ENCODE data around the gene FAM13B. TPM values are rescaled to one million over a fixed set of nuclear protein-coding genes. Genes with fewer than 3 reads are reported as not detected.

The FAM13B gene
- total RNA-seq, 4 donors from 2014 or later = 3.4 to 7.9 (median 4.1) TPM

- TF ChIP-seq POLR2A (IDR thresholded peaks at IDR 0.05) = no peak
- TF ChIP-seq CTCF (IDR thresholded peaks at IDR 0.05 in 4 of 5, conservative IDR thresholded peaks at IDR 0.05 in 1 of 5) = no peak
- ATAC-seq = no peak
- no peak for DNase-seq
- Histone ChIP-seq H3K27ac (no peak overlapping the region), H3K4me3 (no peak overlapping the region), H3K27me3 (no peaks in the 10 kb centered on the region), H3K9me3 (no peaks in the 10 kb centered on the region), H3K36me3 (no peaks in the 10 kb centered on the region), H3K4me1 (peaks cover 2 to 9% of the 10 kb centered on the region in 2 donors)
- in situ Hi-C loops (cut with MboI; ENCODE audit: low sequenced_read_pairs in 4 of 4) = loop anchor here in 3 of 4 donors (25.0 kb wide), 2 partner anchors 98 to 277 kb away; partner anchors contain the start of genes HNRNPA0 (in 2 of the 3) and NME5 (in 1 of the 3)
- intact Hi-C loops (cut with DNase I; ENCODE audit: low total_unique reads) = loop anchor here (10.0 kb wide), 1 partner anchor 296 kb away; the partner anchor contains the start of genes CDC25C and FAM53C
These were observed 5.9 kb upstream of the FAM13B start for GRCh38 chr5:138038826-138039225.

- no peak overlapping the region for H3K27ac ChIP-seq
- H3K4me3 ChIP-seq = no peak overlapping the region
- H3K4me1 ChIP-seq = peaks cover 7 to 14% of the 10 kb centered on the region in 2 donors
- ATAC-seq = no peak
- TF ChIP-seq CTCF (IDR thresholded peaks at IDR 0.05 in 4 of 5, conservative IDR thresholded peaks at IDR 0.05 in 1 of 5) (no peak), POLR2A (IDR thresholded peaks at IDR 0.05) (no peak)
- no peaks in the 10 kb centered on the region for H3K27me3 ChIP-seq
- in situ Hi-C loops (cut with MboI; ENCODE audit: low sequenced_read_pairs in 4 of 4) = loop anchor here in 3 of 4 donors (25.0 kb wide), 2 partner anchors 99 to 276 kb away; partner anchors contain the start of genes HNRNPA0 (in 2 of the 3) and NME5 (in 1 of the 3)
- no peaks in the 10 kb centered on the region for H3K36me3 ChIP-seq
- intact Hi-C loops (cut with DNase I; ENCODE audit: low total_unique reads) = loop anchor here (2.0 to 10.0 kb wide), 2 partner anchors 141 to 297 kb away; partner anchors contain the start of genes BRD8, CDC25C, FAM53C and KIF20A
- DNase-seq = no peak
- H3K9me3 ChIP-seq = no peaks in the 10 kb centered on the region
These were observed 5.2 kb upstream of the FAM13B start for GRCh38 chr5:138037907-138038633.

GRCh38 chr5:138037271-138037670 is 4.4 kb upstream of the FAM13B start:
- TF ChIP-seq CTCF (IDR thresholded peaks at IDR 0.05 in 4 of 5, conservative IDR thresholded peaks at IDR 0.05 in 1 of 5) = no peak
- ATAC-seq = no peak
- intact Hi-C loops (cut with DNase I; ENCODE audit: low total_unique reads) = loop anchor here (2.0 to 10.0 kb wide), 2 partner anchors 142 to 298 kb away; partner anchors contain the start of genes BRD8, CDC25C, FAM53C and KIF20A
- no peak for DNase-seq
- no peak overlapping the region for H3K27ac ChIP-seq
- no peaks in the 10 kb centered on the region for H3K27me3 ChIP-seq
- no peaks in the 10 kb centered on the region for H3K36me3 ChIP-seq
- in situ Hi-C loops (cut with MboI; ENCODE audit: low sequenced_read_pairs in 4 of 4) = loop anchor here in 3 of 4 donors (25.0 kb wide), 2 partner anchors 100 to 275 kb away; partner anchors contain the start of genes HNRNPA0 (in 2 of the 3) and NME5 (in 1 of the 3)
- H3K4me1 ChIP-seq = peaks cover 7 to 14% of the 10 kb centered on the region in 2 donors
- H3K4me3 ChIP-seq = no peak overlapping the region
- no peaks in the 10 kb centered on the region for H3K9me3 ChIP-seq

- ATAC-seq (peak; percentile 63 to 78), DNase-seq (peak; percentile 23 to 64)
- intact Hi-C loops (cut with DNase I; ENCODE audit: low total_unique reads) (loop anchor here (1.0 to 10.0 kb wide), 4 partner anchors 33 to 299 kb away; partner anchors contain the start of genes BRD8, CDC25C, FAM53C and KIF20A), in situ Hi-C loops (cut with MboI; ENCODE audit: low sequenced_read_pairs in 4 of 4) (loop anchor here in 3 of 4 donors (25.0 kb wide), 2 partner anchors 101 to 274 kb away; partner anchors contain the start of genes HNRNPA0 (in 2 of the 3) and NME5 (in 1 of the 3))
- H3K9me3 ChIP-seq = no peaks in the 10 kb centered on the region
- H3K36me3 ChIP-seq = no peaks in the 10 kb centered on the region
- TF ChIP-seq CTCF (IDR thresholded peaks at IDR 0.05 in 4 of 5, conservative IDR thresholded peaks at IDR 0.05 in 1 of 5) (peak; percentile 71 to 86 (median 79)), POLR2A (IDR thresholded peaks at IDR 0.05) (no peak)
- peaks cover 20 to 25% of the 10 kb centered on the region in 2 donors for H3K4me1 ChIP-seq
- no peak overlapping the region for H3K4me3 ChIP-seq
- H3K27ac ChIP-seq = peak overlapping the region in 2 of 4 donors; percentile 36 to 58
- H3K27me3 ChIP-seq = no peaks in the 10 kb centered on the region
These were observed 3.0 kb upstream of the FAM13B start for GRCh38 chr5:138035605-138036537.
